GM19193 (cell line): ENCODE data around the gene HTR7.

Experiments used
- POLR2A ChIP-seq: IDR thresholded peaks from 4 replicates; pipeline ENCODE4 v1.6.1; 2011; ENCODE audit not compliant: insufficient read depth, insufficient read length; ENCODE audit errors: extremely low read depth

The HTR7 gene

DNA sequence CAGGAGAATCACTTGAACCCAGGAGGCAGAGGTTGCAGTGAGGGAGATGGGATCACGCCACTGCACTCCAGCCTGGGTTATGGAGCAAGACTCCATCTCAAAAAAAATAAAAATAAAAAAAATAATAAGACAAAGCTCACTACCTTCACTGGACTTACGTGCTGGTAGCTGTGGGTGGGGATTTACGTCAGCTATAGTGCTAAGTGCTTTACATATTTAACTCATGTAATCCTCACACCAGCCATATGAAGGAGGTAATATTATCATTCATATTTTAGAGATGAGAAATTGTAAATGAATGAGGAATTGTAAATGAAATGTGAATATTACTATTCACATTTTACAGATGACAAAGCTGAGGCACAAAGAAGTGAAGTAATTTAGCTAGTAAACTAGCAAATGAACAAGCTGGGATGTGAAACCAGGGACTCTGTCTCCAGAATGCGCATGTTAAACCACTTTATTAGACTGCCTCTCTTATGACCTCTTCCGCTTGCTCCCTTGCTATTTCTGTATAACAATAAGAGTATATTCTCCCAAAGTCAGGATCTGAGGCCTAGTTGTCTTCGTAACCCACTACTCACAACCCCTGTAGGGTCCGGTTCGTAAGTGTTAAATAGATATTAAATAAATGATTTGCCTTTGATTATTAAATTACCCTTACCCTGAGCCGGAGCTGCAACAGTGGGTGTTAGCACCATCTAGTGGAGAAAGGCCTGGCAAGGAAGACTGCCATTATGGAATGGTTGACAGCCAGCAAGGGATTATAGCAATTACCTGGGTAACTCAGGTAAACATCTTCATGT is 70.2 kb downstream of the HTR7 start:
- TF ChIP-seq POLR2A, result no peak

DNA sequence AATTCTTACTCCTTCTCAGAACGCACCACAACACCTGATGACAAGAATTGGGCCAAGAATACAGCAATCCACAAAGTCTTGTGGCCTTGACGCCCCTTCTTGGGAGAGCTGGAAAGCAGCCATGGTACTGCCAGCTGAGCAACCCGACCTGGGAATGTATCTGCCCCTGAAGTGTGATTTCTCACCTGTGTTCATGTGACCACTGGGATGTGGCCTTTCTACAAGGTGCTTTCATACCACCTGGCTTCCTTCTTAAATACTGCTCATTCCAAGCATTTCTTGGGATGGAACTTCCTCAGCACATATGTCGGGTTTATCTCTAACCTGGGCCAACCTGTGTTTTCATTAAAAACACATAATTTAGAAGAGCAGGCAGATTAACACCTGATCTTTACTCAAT is 72.1 kb downstream of the HTR7 start:
- TF ChIP-seq POLR2A, result no peak

GRCh38 chr10:90784771-90785170 is 73.1 kb downstream of the HTR7 start:
- no peak for TF ChIP-seq POLR2A

DNA sequence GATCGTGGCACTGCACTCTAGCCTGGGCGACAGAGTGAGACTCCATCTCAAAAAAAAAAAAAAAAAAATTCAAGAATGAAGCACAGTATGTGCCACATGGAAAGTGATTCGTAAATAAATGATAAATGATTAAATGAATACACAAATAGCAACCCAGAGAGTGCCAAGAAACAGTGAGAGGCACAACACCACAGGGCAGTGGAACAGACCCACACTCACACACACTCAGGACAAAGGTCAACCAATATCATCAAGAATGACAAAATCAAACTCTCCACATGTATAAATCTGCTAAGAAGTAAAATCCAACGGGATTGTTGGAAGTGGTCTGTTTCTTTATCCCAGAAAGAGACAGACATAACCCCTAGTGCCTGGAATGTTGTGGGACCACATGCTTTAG is 77.4 kb downstream of the HTR7 start:
- TF ChIP-seq POLR2A, result no peak

DNA sequence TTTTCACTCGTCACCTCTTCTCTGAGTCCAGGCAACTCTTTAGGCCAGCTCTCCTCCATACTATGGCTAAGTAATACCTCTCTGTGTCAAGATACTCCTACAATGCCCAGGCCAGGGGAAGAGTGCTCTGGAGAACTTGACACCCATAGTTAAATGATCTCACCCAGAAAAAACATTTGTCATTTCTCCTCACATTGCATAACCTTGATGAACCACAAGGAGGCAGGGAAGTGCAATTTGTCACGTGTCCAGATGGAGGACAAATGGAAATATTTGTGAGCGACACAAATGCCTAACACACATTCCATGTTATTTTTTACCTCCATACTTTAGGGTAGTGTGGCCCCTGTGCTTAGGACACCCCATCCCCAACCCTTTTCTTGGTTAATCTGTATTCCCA is 78.3 kb downstream of the HTR7 start:
- no peak for TF ChIP-seq POLR2A

GRCh38 chr10:90777621-90778020 is 80.2 kb downstream of the HTR7 start:
- no peak for TF ChIP-seq POLR2A

GRCh38 chr10:90775351-90776028 is 82.3 kb downstream of the HTR7 start:
- TF ChIP-seq POLR2A, result no peak

DNA sequence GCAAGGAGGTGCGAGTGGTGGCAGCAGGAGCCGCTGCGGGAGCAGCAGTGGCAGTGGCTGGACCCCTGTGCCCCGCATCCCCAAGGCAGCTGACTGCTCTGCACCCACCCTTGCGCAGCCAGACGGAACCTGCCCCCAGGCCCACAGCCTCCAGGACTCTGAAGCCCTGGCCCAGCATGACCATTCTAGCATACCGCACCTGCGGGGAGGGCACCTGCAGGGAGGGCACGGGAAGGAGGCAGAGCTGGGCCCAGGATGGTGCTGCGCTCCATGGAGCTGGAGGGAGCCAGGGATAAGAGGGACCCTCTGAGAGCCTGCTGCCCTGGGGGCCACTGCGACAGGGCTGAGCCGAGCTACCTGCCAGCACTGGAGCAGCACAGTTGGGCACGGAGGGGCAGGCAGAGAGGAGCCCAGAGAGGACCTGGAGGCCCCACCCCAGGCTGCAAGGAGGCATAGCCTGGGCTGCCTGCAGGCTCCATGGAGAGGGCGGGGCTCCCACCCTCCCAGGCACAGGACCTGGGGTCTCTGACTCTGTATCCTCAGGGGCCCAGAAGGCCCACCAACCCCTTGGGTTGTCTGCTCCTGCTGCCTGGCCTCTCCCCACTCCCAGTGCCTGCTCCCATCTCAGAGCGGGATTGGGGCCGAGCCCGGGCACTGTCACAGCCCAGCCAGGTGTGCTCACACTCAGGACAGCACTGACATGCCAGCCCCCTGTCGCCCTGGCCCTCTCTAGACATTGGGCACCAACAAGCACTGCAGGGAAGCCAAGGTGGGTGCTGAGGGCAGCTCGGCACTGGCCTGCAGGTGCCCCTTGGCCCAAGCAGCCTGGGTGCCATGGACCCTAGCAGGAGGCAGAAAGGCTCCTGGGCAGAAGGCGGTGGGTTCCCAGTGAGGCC is 87.6 kb downstream of the HTR7 start:
- TF ChIP-seq POLR2A, result no peak

GRCh38 chr10:90751107-90751997 is 106.5 kb downstream of the HTR7 start:
- TF ChIP-seq POLR2A, result no peak

GRCh38 chr10:90746829-90747228 is 111.0 kb downstream of the HTR7 start:
- no peak for TF ChIP-seq POLR2A

- TF ChIP-seq POLR2A, result no peak
These were observed 112.3 kb downstream of the HTR7 start for GRCh38 chr10:90745565-90745964.

GRCh38 chr10:90743291-90743690 is 114.5 kb downstream of the HTR7 start:
- no peak for TF ChIP-seq POLR2A

- no peak for TF ChIP-seq POLR2A
These were observed 115.8 kb downstream of the HTR7 start for GRCh38 chr10:90741926-90742565.

GRCh38 chr10:90740265-90740664 is 117.6 kb downstream of the HTR7 start:
- no peak for TF ChIP-seq POLR2A

- no peak for TF ChIP-seq POLR2A
These were observed 119.0 kb downstream of the HTR7 start for GRCh38 chr10:90738885-90739284.

DNA sequence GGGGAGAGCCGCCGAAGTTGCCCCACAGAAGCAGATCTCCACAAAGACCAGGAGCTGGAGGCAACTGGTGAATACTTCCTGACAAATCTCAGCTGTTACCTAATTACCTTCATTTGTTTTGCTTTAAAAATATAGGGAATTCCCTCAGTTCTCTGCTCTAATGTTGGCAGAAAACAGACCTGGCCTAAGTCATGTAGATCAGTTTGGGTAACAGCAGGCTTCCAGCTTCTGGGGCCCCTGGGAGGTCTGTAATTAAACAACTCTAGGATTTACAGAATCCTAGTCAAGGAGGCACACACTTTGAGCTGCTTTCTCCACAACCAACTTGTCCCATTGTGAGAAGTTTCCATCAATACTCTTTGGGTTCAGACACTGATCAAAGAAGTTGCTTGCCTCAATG is 123.4 kb downstream of the HTR7 start:
- no peak for TF ChIP-seq POLR2A
